ENCODE results near the gene MUC4. TPM values are rescaled to one million over a fixed set of nuclear protein-coding genes. Genes with fewer than 3 reads are reported as not detected.
"Not testable (repeated sequence)": the region's sequence is repeated elsewhere in the genome, so short reads cannot be mapped to it uniquely, and the experiment has no call there.

MUC4 gene
- total RNA-seq, 1 donor from 2014 or later, result not detected

- DNase-seq (ENCODE audit: low read depth in 2 of 2), result no peak
These were observed 94.3 kb downstream of the MUC4 start for GRCh38 chr3:195717416-195717815.

GRCh38 chr3:195715583-195716266 lies 96.0 kb downstream of the MUC4 start:
- no peak for DNase-seq (ENCODE audit: low read depth in 2 of 2)

- no peak for DNase-seq (ENCODE audit: low read depth in 2 of 2)
These were observed 96.6 kb downstream of the MUC4 start for GRCh38 chr3:195715134-195715533.

- no peak for DNase-seq (ENCODE audit: low read depth in 2 of 2)
These were observed 97.2 kb downstream of the MUC4 start for GRCh38 chr3:195714380-195715011.

- not testable (repeated sequence) for DNase-seq (ENCODE audit: low read depth in 2 of 2)
These were observed 98.6 kb downstream of the MUC4 start for GRCh38 chr3:195713150-195713549.

GRCh38 chr3:195712535-195712910 lies 99.2 kb downstream of the MUC4 start:
- DNase-seq (ENCODE audit: low read depth in 2 of 2), result not testable (repeated sequence)

- DNase-seq (ENCODE audit: low read depth in 2 of 2), result no peak
These were observed 99.8 kb downstream of the MUC4 start for GRCh38 chr3:195711813-195712534.

GRCh38 chr3:195711091-195711812 lies 100.5 kb downstream of the MUC4 start:
- not testable (repeated sequence) for DNase-seq (ENCODE audit: low read depth in 2 of 2)

GRCh38 chr3:195710126-195710905 lies 101.4 kb downstream of the MUC4 start:
- DNase-seq (ENCODE audit: low read depth in 2 of 2), result not testable (repeated sequence)

GRCh38 chr3:195709676-195710085 lies 102.0 kb downstream of the MUC4 start:
- DNase-seq (ENCODE audit: low read depth in 2 of 2), result no peak

GRCh38 chr3:195708626-195709481 lies 102.9 kb downstream of the MUC4 start:
- DNase-seq (ENCODE audit: low read depth in 2 of 2), result no peak

GRCh38 chr3:195708061-195708460 lies 103.7 kb downstream of the MUC4 start:
- no peak for DNase-seq (ENCODE audit: low read depth in 2 of 2)

GRCh38 chr3:195705081-195705991 lies 106.4 kb downstream of the MUC4 start:
- DNase-seq (ENCODE audit: low read depth in 2 of 2), result no peak

GRCh38 chr3:195704433-195704999 lies 107.2 kb downstream of the MUC4 start:
- DNase-seq (ENCODE audit: low read depth in 2 of 2), result no peak

GRCh38 chr3:195703776-195704175 lies 108.0 kb downstream of the MUC4 start:
- DNase-seq (ENCODE audit: low read depth in 2 of 2), result no peak

- no peak for DNase-seq (ENCODE audit: low read depth in 2 of 2)
These were observed 110.5 kb downstream of the MUC4 start for GRCh38 chr3:195701042-195701915.

GRCh38 chr3:195700319-195700718 lies 111.4 kb downstream of the MUC4 start:
- no peak for DNase-seq (ENCODE audit: low read depth in 2 of 2)

- no peak for DNase-seq (ENCODE audit: low read depth in 2 of 2)
These were observed 111.9 kb downstream of the MUC4 start for GRCh38 chr3:195699860-195700259.
